NCI-H2107 treated with DMSO at 0.1 percent for 48 hours (cell line): ENCODE data around the gene ILDR2.

Source experiments
- DNase-seq: peaks from one replicate; lab custom pipeline; 2025; ENCODE audit not compliant: unreplicated experiment; lab: John Stamatoyannopoulos, UW

ILDR2 gene

GRCh38 chr1:166925810-166926478, 49.4 kb downstream of the ILDR2 start:
- DNase-seq: no peak

DNA sequence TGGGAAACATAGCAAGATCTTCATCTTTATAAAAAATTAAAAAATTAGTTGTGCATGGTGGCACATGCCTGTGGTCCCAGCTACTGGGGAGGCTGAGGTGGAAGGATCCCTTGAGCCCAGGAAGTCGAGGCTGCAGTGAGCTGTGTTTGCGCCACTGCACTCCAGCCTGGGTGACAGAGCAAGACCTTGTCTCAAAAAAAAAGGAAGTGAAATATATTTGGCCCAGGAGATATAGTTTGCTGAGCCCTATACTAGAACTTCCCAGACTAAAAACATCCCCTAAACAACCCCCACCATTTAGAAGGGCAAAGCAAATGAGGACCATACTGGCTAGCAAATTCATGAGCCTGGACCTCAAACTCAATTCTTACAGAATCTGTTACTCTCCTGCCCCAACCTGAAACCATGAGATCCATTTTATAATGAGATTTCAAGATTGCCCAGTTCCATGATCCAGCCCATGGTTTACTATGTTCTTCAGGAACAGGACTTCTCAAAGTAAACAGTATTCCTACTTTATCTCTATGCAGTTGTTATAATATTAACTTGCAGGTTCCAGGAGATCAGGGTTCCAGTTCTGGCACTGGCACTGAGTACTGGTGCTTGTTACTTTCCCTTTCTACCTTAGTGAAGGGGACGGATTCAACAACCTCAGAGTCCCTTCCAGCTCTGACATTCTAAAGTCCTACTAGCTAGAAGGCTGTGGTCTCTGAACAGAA, 50.4 kb downstream of the ILDR2 start:
- no peak for DNase-seq

- DNase-seq: no peak
These were observed 54.5 kb downstream of the ILDR2 start for GRCh38 chr1:166920561-166921475.

DNA sequence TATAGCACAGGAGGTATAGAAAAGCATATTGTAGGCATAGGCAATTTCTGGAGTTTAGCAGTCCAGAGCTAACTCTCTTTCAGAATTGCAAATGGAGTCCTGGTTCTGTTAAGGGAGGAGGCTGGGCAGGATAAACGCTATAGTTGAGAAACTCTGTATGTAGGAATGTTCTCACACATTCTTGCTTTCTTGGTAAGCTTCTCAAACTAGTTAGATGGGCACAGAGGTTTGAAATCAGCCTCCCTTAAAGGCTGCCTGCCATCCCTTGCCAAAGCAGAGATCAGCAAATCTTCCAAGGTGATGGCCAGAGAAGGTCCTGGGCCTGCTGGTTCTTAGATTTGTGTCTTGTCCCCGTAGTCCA, 56.4 kb downstream of the ILDR2 start:
- DNase-seq: no peak

- no peak for DNase-seq
These were observed 57.0 kb downstream of the ILDR2 start for GRCh38 chr1:166918088-166918955.

- no peak for DNase-seq
These were observed 59.4 kb downstream of the ILDR2 start for GRCh38 chr1:166915941-166916340.

DNA sequence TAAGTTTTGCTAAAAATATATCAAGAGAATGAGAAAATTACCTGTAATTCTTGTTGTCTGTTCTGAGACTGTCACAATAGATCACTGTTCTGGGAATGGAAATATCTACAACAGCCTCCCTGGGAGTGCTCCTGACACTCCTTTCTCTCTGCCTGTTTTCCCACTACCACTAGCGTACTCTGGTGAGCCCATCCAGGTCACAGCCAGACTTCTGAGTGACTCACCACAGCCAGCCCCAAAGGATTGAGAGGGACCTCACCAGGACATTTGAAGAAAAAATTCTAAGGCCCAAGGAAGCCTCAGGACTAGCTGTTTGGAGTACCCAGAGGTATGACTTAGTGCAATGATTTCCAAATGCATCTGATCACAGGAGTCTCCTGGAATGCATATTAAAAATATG, 60.3 kb downstream of the ILDR2 start:
- DNase-seq: no peak

DNA sequence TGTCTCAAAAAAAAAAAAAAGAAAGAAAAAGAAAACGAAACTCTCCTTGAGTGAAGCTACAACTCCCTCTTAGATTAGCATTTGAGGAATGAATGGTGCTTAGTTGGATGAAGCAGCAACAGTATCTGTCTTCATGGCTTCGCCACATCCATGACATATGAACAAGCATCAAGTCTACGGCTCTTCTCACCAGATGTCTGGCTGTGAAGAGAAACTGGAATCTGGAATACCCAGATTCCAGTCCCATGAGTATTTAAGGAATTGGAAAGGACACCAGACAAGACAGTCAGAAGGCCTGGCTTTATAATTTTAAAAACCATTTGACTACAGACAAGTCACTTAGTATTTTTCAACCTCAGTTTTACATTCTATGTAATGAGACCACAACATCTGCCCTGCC, 61.2 kb downstream of the ILDR2 start:
- no peak for DNase-seq

DNA sequence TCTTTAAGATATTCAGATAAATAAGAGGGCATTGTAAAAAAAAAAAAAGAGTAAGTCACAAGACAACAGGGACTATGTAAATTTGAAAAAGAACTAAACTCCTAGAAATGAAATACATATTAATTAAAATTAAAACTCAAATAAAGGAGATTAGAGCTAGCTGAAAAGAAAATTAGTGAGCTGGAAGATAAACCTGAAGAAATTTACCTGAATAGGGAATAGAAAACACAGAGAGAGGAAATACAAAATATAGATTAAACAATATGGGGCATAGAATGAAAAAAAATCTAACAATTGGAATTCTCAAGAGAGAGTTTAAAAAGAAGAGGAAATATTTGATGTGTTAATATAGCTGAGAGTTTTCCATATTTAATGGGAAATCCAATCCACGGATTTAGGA, 63.7 kb downstream of the ILDR2 start:
- DNase-seq: no peak

DNA sequence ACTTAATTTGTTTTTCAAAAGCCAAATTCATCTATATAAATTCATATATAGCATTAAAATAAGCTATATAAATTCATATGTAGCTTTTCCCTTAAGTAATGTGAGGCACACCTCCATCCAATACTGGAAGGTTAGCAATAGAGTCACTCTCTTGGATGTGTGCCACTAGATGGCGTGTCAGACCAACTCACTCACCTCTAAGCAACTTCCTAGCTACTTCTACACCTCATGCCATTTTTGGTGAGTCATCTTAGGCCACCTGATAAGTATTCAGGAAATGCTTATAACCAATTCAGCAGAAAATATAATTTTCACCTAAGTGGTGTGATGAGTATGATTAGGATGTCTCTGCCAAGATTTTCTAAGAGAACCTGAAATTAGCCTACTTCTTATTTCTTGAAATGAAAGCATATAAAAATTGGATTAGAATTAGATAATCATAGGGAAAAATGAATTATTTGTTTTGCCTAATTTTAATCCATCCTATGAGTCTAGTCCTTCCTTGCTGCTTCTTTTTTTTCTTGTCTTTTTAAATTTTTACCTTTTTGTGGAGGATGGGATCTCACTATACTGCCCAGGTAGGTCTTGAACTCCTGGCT, 64.8 kb downstream of the ILDR2 start:
- DNase-seq: peak; percentile 89

- DNase-seq: no peak
These were observed 66.4 kb downstream of the ILDR2 start for GRCh38 chr1:166908942-166909341.

DNA sequence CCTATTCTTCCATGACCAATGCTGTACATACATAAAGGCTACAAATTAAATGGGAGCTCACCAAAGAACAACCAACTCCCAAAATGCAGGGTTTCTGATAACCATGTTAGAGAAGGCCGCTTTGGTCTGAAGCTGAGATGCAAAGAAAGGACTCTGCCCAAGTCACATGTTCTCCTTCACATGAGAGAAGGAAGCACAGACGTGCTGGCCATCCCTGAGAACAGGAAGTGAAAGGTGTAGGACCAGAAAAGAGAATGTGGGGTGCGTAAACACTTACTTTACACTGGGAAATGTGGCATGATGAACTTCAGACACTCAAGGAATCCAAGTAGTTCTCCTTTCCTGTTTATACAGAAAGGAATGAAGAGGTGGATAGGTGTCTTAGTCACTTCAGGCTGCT, 67.6 kb downstream of the ILDR2 start:
- no peak for DNase-seq

DNA sequence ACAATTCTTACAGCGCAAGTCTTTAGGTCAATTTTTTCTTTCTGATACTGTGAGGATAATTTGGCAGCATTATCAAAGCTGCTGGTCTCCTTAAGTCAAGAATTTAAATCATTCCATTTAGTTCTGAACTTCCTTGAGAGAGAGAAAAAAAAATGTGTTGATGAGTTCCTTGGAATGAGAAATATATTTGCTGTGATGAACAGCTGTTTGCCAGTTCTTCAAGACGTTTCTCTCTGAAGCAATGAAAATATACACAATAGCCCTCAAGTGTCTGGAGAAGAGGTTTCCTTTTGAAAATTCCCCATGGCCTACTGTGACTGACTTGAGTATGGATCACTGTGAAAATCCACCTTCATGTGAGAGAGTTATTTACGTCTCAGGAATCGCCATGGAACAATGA, 68.3 kb downstream of the ILDR2 start:
- DNase-seq: no peak

DNA sequence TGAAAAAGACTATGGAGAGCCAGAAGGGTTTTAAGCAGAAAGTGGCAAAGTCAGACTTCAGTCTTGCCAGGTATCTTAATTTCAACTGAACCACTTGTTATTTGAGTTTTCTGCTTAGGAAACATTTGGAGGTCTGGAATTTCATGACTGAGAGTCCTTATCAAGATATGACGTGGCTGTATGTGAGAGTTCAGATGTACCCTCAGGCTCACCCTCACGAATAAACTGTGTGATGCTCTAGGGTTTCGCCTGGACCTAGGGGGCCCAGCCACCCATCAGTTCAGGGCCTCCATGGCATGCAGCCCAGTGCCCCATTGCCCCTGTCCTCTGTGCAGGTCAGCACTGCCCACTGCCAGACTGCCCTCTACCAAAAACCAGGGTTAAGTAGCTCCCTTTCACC, 68.7 kb downstream of the ILDR2 start:
- DNase-seq: no peak

GRCh38 chr1:166905900-166906299, 69.4 kb downstream of the ILDR2 start:
- no peak for DNase-seq

- DNase-seq: no peak
These were observed 70.2 kb downstream of the ILDR2 start for GRCh38 chr1:166905136-166905535.

- DNase-seq: no peak
These were observed 72.1 kb downstream of the ILDR2 start for GRCh38 chr1:166903232-166903631.

- no peak for DNase-seq
These were observed 73.1 kb downstream of the ILDR2 start for GRCh38 chr1:166902279-166902678.

DNA sequence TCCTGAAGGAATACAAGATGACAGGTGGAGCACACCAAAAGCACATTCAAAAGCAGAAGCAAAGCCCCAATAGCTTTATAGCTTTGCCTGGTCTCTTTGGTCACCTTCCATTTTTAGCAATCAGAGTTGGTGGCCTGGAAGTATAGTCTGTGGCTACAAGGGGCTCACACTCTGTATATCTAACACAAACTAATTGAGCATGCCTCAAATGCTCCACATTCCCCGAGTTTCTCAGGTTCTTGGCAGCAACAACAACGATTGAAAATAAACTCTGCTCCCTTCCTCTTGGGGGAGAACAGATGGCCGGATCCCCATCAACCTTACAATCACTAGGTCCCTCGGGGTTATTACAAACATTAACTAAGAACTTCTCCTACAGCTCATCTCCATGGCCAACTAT, 74.4 kb downstream of the ILDR2 start:
- no peak for DNase-seq

GRCh38 chr1:166899769-166900168, 75.6 kb downstream of the ILDR2 start:
- DNase-seq: no peak

- no peak for DNase-seq
These were observed 79.6 kb downstream of the ILDR2 start for GRCh38 chr1:166895766-166896165.
